Motor neuron (in vitro differentiated cells): Measurements from ENCODE around the gene NPFF. TPM values are rescaled to one million over a fixed set of nuclear protein-coding genes. Genes with fewer than 3 reads are reported as not detected.
A peak's percentile ranks its signal among the peaks of the same experiment; 100 is the strongest.

ENCODE experiments used
- ATAC-seq, 8 experiments: fragments of 200-7000 bp; cut with Tn5 transposase; replicated peaks in 6 of 8; 2 replicates each; pipeline ENCODE4 v1.8.0; 2021; ENCODE audit warnings: mild to moderate bottlenecking in 8 of 8, moderate library complexity in 8 of 8
- H3K27ac ChIP-seq, 2 donors: fragments of 250-450 bp; sonication (Bioruptor Pico); 2 replicates each; pipeline ENCODE4 v1.9.0; 2021; ENCODE audit warnings: antibody characterized with exemption in 2 of 2, mild to moderate bottlenecking in 2 of 2, moderate library complexity in 1 of 2
- H3K4me1 ChIP-seq, 2 donors: fragments of 250-450 bp; sonication (Bioruptor Pico); replicated peaks in 1 of 2; 2 replicates each; pipeline ENCODE4 v1.6.1; 2021; ENCODE audit warnings: antibody characterized with exemption in 2 of 2, mild to moderate bottlenecking in 2 of 2, moderate library complexity in 1 of 2
- H3K4me3 ChIP-seq, 5 donors: fragments of 250-450 bp; sonication (Bioruptor Pico); 2 replicates each; pipeline ENCODE4 v1.9.0; 2021; ENCODE audit warnings: antibody characterized with exemption in 5 of 5, mild to moderate bottlenecking in 5 of 5, moderate library complexity in 4 of 5
- WGBS, 10 experiments: fragments of 450-650 bp; shearing (Covaris generic); methylation state at CpG; one replicate each; pipeline ENCODE4 v1.0.0; 2022; 5-methylcytosine and 5-hydroxymethylcytosine counted together
- in situ Hi-C, 9 experiments: fragments of 400-800 bp; cut with MboI; loops; one replicate each; pipeline ENCODE4 v1.15.0; 2021; ENCODE audit warnings: low sequenced_read_pairs in 9 of 9, low pct_unique_long_range_greater_than_20kb in 2 of 9; ENCODE audit not compliant: unreplicated experiment in 9 of 9
- total RNA-seq, 8 experiments: library from RNA; unstranded; fragments of 300-600 nt; gene quantifications; 2 replicates each; pipeline versions ENCODE4 v1.2.3 to v1.2.4, GENCODE V29; 2022

NPFF gene
- total RNA-seq, 8 experiments from 2014 or later, result 0.78 to 2.2 TPM; not detected in 6

DNA sequence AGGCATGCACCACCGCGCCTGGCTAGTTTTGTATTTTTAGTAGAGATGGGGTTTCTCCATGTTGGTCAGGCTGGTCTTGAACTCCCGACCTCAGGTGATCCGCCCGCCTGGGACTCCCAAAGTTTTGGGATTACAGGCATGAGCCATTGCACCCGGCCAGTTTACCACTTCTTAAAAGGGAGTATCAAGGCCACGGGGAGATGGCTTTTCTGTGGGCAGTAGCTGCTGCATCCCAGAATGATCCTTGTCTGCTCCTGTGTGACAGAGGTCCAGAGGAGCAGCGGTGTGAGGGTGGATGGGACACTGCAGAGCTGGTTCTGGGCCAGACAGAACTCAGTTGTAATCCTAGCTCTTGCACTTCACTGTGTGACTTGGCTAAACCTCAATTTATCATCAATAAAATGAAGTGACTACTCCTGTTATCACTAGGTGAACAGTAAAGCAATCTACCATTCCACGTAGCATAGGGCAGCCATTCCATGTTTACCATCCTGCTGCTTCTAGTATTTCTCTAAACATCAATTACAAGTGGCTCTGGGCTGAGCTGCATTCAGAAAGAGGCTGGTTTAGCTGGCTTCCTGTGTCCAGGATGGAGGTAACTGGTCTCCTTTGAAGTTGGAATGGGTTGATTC is 3.0 kb upstream of the NPFF start:
- Histone ChIP-seq H3K4me1 (no peaks in the 10 kb centered on the region), H3K27ac (no peak overlapping the region), H3K4me3 (no peak overlapping the region)
- WGBS, 10 experiments, result 67 to 100% (median 82%) methylated on average over 1 to 5 of the region's 9 CpGs; no CpG with 5 or more reads in 5 of the 10 experiments
- ATAC-seq, result no peak
- in situ Hi-C loops, result loop anchor here in 2 of 9 experiments (25.0 kb wide), 1 partner anchor 173 kb away; the partner anchor contains the start of gene SP7 (in 2 of the 2)

DNA sequence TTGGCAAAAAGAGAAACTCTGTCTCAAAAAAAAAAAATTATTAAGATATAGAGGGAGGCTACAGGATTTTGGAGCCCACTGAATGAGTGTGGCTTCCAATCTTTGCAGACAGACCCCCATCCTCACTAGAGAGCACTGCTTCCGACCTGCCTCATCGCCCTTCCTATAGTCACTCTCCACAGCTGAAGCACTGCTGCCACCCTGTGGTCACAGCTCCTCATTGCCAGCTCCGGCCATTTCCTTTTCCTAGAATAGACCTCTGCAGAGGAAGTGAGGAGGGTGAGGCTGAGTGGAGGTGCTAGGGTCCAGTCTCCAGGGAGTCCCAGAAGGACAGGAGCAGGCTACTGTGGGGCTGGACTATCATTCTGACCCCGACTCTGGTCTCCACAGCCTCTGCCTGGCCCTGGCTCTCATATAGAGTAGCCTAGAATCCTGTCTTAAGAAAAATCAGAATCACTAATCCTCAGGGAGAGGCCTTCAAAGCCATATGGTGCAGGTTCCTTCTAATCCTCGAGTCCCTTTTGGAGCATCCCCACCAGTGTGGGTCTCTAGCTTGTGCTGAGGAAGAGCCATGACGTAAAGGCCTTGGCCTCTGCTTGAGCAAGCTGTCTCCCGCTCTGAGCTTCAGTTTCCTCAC is 1.4 kb upstream of the NPFF start:
- in situ Hi-C loops, result loop anchor here in 2 of 9 experiments (25.0 kb wide), 1 partner anchor 171 kb away; the partner anchor contains the start of gene SP7 (in 2 of the 2)
- peak; percentile 78 to 97 (median 93) for ATAC-seq
- WGBS, 10 experiments, result 0 to 100% (median 38%) methylated on average over 1 to 4 of the region's 7 CpGs; no CpG with 5 or more reads in 3 of the 10 experiments

DNA sequence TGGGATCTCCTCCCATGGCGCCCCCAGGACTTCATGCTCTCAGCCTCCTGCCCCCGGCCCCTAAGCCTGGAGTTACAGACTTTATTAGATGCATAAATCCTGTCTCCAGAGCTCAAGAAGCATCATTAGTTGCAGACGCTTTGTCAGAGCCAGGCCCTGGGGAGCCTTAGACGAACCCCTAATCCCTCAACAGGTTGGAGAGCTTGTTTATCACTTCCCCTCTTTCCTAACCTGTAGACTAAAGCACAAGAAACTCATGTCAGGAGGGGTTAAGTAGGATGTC is 260 bp upstream of the NPFF start:
- Histone ChIP-seq H3K27ac (no peak overlapping the region), H3K4me1 (no peaks in the 10 kb centered on the region), H3K4me3 (no peak overlapping the region)
- in situ Hi-C loops, result loop anchor here in 2 of 9 experiments (25.0 kb wide), 1 partner anchor 170 kb away; the partner anchor contains the start of gene SP7 (in 2 of the 2)
- ATAC-seq, result no peak
- 59 to 95% (median 69%) methylated on average over 1 to 3 of the region's 4 CpGs; no CpG with 5 or more reads in 6 of the 10 experiments for WGBS, 10 experiments

More for the DNA sequence above, 1.4 kb upstream of the NPFF start:
- H3K4me3 ChIP-seq, result no peak overlapping the region
- no peaks in the 10 kb centered on the region for H3K4me1 ChIP-seq
- H3K27ac ChIP-seq, result no peak overlapping the region

DNA sequence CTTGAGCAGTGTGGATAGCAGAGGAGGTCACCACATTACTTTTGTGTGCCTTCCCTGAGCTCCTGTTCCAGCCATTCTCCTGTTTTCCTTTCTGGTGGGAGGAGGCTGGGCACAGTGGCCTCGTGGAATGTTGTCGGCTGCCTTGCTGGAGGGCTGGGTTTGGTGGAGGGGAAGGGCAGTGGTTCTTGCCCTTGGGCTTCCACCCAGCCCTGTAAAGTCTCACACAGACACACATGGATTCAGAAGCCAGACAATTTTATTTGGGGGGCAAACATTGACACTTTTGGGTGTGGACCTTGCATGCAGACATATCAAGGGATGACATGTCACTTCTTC is 866 bp downstream of the NPFF start:
- H3K4me1 ChIP-seq, result peaks cover 7 to 8% of the 10 kb centered on the region in 2 donors
- peak in 2 of 8 experiments; percentile 22 to 47 for ATAC-seq
- in situ Hi-C loops, result loop anchor here in 2 of 9 experiments (25.0 kb wide), 1 partner anchor 169 kb away; the partner anchor contains the start of gene SP7 (in 2 of the 2)
- 0 to 100% (median 60%) methylated on average over 1 of the region's 2 CpGs; no CpG with 5 or more reads in 7 of the 10 experiments for WGBS, 10 experiments
- no peak overlapping the region for H3K4me3 ChIP-seq
- no peak overlapping the region for H3K27ac ChIP-seq

DNA sequence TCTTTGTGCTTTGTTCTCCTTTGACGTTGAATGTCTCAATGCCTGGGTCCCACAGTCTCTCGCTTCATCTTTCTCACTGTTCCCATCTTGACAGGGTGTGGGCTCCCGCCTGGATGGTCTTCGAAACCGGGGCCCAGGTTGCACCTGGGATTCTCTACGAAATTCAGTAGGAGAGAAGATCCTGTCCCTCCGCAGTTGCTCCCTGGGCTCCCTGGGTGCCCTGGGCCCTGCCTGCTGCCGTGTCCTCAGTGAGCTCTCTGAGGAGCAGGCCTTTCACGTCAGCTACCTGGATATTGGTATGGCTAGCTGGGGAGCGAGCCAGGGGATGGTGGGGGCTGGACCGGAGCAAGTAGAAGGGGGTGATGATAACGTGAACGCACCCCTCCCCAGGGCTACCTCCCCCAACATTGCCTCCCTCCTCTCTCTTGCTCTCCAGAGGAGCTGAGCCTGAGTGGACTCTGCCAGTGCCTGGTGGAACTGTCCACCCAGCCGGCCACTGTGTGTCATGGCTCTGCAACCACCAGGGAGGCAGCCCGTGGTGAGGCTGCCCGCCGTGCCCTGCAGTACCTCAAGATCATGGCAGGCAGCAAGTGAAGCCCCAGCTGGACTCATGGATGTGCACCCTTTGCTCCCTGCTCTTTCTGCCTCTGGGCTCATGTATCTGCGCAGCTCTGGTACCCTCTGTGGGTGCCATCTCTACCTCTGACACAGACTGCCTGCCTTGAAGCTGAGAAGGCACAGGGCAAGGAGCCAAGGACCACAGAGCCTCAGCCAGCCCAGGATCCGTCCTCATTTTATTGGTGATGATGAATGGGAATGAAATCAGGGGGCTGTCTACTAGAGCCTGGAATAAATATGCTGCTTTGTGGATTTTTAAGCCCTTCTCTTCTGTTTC is 1.5 kb downstream of the NPFF start:
- Histone ChIP-seq H3K27ac (no peak overlapping the region), H3K4me1 (peaks cover 7 to 8% of the 10 kb centered on the region in 2 donors), H3K4me3 (no peak overlapping the region)
- no peak for ATAC-seq
- WGBS, 10 experiments, result 50 to 100% (median 100%) methylated on average over 1 to 2 of the region's 19 CpGs; no CpG with 5 or more reads in 7 of the 10 experiments
- in situ Hi-C loops, result loop anchor here in 2 of 9 experiments (25.0 kb wide), 1 partner anchor 169 kb away; the partner anchor contains the start of gene SP7 (in 2 of the 2)

DNA sequence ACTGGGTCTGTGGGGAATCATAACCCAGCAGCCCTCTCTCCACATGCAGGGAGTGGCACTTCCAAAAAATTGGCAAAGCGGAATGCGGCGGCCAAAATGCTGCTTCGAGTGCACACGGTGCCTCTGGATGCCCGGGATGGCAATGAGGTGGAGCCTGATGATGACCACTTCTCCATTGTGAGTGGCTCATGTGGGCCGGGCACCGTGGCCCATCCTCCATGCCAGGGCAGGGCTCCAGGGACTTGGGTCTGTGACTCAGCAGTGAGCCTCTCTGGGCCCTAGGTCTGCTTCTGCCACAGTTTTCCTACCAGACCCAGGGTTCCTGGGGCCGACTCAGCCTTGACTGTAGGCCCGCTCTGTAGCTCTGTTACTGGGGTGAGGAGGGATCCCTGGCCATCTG is 2.2 kb downstream of the NPFF start:
- in situ Hi-C loops, result loop anchor here in 2 of 9 experiments (25.0 kb wide), 1 partner anchor 168 kb away; the partner anchor contains the start of gene SP7 (in 2 of the 2)
- H3K27ac ChIP-seq, result no peak overlapping the region
- H3K4me3 ChIP-seq, result no peak overlapping the region
- 53 to 100% (median 82%) methylated on average over 1 to 8 of the region's 10 CpGs; no CpG with 5 or more reads in 4 of the 10 experiments for WGBS, 10 experiments
- peaks cover 7 to 8% of the 10 kb centered on the region in 2 donors for H3K4me1 ChIP-seq
- ATAC-seq, result no peak

DNA sequence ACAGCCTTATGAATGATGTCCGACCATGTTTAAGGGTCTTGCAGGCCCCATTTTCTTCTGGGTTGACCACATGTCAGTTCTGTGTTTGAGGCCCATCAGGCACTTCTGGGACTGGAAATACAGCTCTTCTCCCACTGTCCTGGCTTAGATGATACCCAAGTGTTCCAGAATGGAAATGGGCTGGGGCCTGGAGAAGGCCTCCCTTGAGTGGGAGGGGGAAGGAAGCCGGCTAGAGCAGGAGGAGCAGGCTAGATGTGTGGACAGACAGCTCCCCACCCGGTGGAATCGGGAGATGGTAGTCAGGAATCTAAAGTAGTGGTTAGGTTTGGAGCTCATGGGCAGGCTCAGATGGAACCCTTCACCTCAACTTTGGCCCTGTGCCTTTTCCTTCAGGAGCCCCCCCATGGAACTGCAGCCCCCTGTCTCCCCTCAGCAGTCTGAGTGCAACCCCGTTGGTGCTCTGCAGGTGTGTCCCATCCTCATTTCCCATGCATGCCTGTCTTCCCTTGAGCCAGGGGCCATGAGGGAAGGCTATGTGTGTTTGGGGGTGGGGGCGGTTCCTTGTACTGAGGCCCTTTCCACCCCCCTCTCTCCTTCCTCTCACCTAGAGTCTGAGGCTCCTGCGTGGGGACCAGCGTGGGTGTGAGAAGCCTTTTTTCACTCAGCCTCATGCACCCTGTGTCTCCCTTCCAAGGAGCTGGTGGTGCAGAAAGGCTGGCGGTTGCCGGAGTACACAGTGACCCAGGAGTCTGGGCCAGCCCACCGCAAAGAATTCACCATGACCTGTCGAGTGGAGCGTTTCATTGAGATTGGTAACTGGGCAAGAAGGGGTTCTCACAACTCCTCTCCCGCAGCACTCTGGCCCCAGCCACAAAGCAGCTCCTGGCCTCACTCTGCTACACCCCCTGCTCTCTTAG is 3.0 kb downstream of the NPFF start:
- H3K4me1 ChIP-seq, result peaks cover 7 to 8% of the 10 kb centered on the region in 2 donors
- ATAC-seq, result no peak
- in situ Hi-C loops, result loop anchor here in 2 of 9 experiments (25.0 kb wide), 1 partner anchor 167 kb away; the partner anchor contains the start of gene SP7 (in 2 of the 2)
- H3K27ac ChIP-seq, result no peak overlapping the region
- H3K4me3 ChIP-seq, result no peak overlapping the region
- 20 to 100% (median 84%) methylated on average over 1 to 6 of the region's 14 CpGs; no CpG with 5 or more reads in 2 of the 10 experiments for WGBS, 10 experiments

DNA sequence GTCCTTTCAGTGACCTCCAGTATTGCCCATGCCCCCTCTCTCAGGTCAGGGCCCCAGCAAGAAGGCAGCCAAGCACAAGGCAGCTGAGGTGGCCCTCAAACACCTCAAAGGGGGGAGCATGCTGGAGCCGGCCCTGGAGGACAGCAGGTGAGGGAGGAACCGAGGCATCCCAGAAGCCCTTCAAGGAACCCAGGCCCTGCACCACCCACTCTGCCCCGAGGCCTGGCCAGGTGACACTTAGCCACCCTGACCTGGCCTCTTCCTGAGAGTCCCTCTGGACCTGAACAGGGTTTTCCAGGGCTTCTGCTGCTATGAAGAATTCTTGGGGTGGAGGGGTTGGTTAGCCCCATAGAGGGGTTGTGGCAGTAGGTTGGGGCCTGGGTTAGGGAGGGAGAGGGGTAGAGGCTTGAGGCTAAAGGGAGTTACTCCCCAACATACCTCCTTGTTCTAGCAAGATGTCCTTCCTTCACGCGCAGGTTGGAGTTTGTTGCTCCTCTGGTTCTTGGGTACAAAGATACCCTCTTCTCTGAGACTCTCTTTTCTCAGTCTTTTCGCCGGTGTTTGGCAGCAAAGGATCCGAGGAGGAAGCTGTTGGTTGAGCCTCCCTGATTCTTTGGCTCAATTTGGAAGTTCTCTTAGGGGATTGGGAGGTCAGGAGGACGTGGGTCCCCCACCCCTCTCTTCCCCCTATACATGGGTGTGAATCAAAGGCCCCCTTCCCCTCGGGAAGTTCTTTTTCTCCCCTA is 4.1 kb downstream of the NPFF start:
- peaks cover 11 to 12% of the 10 kb centered on the region in 2 donors for H3K4me1 ChIP-seq
- WGBS, 10 experiments, result 30 to 86% methylated on average over 1 to 2 of the region's 10 CpGs; no CpG with 5 or more reads in 8 of the 10 experiments
- ATAC-seq, result no peak
- no peak overlapping the region for H3K4me3 ChIP-seq
- in situ Hi-C loops, result loop anchor here in 2 of 9 experiments (25.0 kb wide), 1 partner anchor 166 kb away; the partner anchor contains the start of gene SP7 (in 2 of the 2)
- H3K27ac ChIP-seq, result no peak overlapping the region

DNA sequence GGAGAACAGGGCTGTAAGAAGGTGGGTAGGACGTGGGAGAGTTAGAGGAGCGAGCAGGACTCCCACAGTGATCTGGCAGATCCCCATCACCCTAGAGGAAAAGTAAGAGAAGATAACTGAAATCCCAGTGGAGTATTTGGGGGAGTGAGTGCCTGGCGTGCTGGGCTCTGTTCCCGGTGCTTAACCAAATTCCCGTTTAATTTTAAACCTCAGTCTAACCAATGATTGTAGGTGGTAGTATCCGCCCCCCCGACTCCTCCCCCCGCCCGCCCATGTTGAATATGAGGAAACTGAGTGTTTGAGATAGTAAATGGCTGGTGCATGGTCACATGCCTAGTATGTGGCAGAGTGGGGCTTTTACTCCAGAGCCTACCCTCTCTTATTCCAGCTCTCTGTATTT is 5.0 kb downstream of the NPFF start:
- no peak overlapping the region for H3K4me3 ChIP-seq
- ATAC-seq, result no peak
- H3K4me1 ChIP-seq, result peaks cover 12% of the 10 kb centered on the region in 2 donors
- no peak overlapping the region for H3K27ac ChIP-seq
- WGBS, 10 experiments, result 67 to 90% (median 81%) methylated on average over 1 to 6 of the region's 9 CpGs; no CpG with 5 or more reads in 4 of the 10 experiments
- in situ Hi-C loops, result loop anchor here in 2 of 9 experiments (25.0 kb wide), 1 partner anchor 165 kb away; the partner anchor contains the start of gene SP7 (in 2 of the 2)

DNA sequence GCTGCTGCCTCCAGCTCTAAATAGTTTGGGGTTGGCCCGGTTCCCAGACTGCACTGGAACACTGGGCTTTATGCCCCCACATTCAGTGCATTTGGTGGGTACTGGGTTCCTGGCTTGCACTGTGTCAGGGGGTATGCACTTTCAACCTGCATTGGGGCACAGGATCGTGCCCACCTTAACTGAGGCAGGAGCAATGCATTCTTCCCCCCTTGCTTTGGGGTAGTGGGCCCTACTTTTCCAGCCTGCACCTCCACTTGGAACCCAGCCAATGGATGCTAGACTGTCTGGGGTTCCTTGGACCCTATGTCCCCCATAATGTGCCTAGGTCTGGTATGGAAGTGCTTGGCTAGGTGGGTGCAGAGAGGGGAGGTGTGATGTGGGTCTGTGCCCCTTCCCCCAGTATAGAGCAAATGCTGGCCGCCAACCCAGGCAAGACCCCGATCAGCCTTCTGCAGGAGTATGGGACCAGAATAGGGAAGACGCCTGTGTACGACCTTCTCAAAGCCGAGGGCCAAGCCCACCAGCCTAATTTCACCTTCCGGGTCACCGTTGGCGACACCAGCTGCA is 5.6 kb downstream of the NPFF start:
- 0 to 100% (median 77%) methylated on average over 1 to 6 of the region's 10 CpGs; no CpG with 5 or more reads in 2 of the 10 experiments for WGBS, 10 experiments
- Histone ChIP-seq H3K27ac (peak overlapping the region; percentile 98 to 99), H3K4me3 (peak overlapping the region; percentile 56 to 80 (median 60)), H3K4me1 (peaks cover 12 to 13% of the 10 kb centered on the region in 2 donors)
- no peak for ATAC-seq
- in situ Hi-C loops, result loop anchor here in 2 of 9 experiments (25.0 kb wide), 1 partner anchor 164 kb away; the partner anchor contains the start of gene SP7 (in 2 of the 2)
